ENCODE data around the gene ANKRD9. TPM values are rescaled to one million over a fixed set of nuclear protein-coding genes. Genes with fewer than 3 reads are reported as not detected.
A peak's percentile ranks its signal among the peaks of the same experiment; 100 is the strongest.

Gene ANKRD9
- total and polyA plus RNA-seq, 2 of the 13 experiments (the other 11 are each of a cell fraction or from before 2014, with no cell fraction given): 10.0 to 15.0 TPM

DNA sequence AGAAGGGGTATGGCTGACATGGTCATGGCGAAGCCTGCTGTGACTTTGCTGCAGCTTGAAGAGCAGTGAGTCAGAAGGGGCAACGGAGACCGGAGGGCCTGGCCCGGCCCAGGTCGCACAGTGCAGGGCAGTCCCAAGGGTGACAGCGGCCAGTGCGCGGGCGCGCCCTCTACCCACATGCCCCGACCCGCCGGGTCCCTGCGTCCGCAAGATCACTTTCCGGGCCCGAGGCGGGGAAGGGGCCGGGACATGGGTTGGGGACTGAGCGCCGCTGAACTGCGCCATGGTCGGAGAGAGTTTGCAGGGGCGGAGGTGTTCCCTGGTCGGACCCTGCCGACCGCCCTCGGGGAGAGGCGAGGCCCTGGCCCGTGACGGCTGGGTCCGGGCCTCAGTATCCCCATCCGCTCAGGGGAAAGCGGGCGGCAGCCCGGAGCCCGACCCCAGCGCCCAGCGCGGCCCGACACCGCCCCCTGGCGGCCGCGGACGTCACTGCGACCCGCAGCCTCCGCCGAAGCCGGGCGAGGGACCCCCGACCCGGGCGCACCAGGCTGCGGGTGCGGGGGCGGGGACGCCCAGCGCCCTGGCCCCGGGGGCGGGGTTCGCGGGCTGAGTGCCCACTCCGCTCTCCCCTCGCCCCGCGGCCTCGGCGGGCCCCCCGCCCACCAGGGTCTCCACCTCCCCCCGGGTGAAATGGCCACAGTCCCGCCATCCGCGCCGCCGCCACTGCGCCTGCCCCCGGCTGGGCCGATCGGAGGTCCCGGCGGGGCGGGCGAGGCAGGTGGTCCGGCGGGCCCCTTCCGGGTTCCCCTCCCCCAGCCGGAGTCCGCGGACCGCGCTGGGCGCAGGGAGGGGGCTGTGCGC, 7.2 kb upstream of the ANKRD9 start (continued):
- TF ChIP-seq ARNTL (CRISPR knock-in tag; IDR thresholded peaks at IDR 0.05) (no peak), RFX1 (IDR thresholded peaks at IDR 0.05) (no peak), POLR2A (IDR thresholded peaks at IDR 0.05; ENCODE audit: insufficient read depth in 1 of 2, low read depth in 2 of 2, low read length in 2 of 2) (no peak), NFYB (CRISPR knock-in tag; IDR thresholded peaks at IDR 0.05) (0 out of 2 replicates have a peak, but pooled peaks have one; percentile 19), MAF1 (CRISPR knock-in tag; IDR thresholded peaks at IDR 0.05; ENCODE audit: borderline replicate concordance) (0 out of 2 replicates have a peak, but pooled peaks have one; percentile 34), RAD21 (CRISPR knock-in tag; IDR thresholded peaks at IDR 0.05) (peak; percentile 99), ESRRA (CRISPR knock-in tag; IDR thresholded peaks at IDR 0.05; ENCODE audit: low read depth) (peak; percentile 62), SNAPC2 (CRISPR knock-in tag; IDR thresholded peaks at IDR 0.05) (no peak), GTF3A (CRISPR knock-in tag; conservative IDR thresholded peaks at IDR 0.05) (0 out of 2 replicates have a peak, but pooled peaks have one; percentile 81), XRCC5 (optimal IDR thresholded peaks at IDR 0.05; ENCODE audit: low read length) (peak; percentile 65), THAP11 (CRISPR knock-in tag; IDR thresholded peaks at IDR 0.05) (peak; percentile 48; the same call in 1 of the 2 replicates), MAFK (conservative IDR thresholded peaks at IDR 0.05 in 1 of 2, IDR thresholded peaks at IDR 0.05 in 1 of 2; ENCODE audit: low read length in 2 of 2) (no peak), ZNF333 (CRISPR knock-in tag; IDR thresholded peaks at IDR 0.05; ENCODE audit: borderline replicate concordance) (peak; percentile 81; the same call in 1 of the 2 replicates), ZNF10 (CRISPR knock-in tag; IDR thresholded peaks at IDR 0.05; ENCODE audit: borderline replicate concordance, low read depth) (no peak), NFKB2 (CRISPR knock-in tag; IDR thresholded peaks at IDR 0.05; ENCODE audit: borderline replicate concordance) (peak; percentile 80; the same call in 1 of the 2 replicates), MTF1 (CRISPR knock-in tag; IDR thresholded peaks at IDR 0.05) (no peak), ATM (IDR thresholded peaks at IDR 0.05; ENCODE audit: borderline replicate concordance) (no peak)
- TF ChIP-seq, protein P1, sequence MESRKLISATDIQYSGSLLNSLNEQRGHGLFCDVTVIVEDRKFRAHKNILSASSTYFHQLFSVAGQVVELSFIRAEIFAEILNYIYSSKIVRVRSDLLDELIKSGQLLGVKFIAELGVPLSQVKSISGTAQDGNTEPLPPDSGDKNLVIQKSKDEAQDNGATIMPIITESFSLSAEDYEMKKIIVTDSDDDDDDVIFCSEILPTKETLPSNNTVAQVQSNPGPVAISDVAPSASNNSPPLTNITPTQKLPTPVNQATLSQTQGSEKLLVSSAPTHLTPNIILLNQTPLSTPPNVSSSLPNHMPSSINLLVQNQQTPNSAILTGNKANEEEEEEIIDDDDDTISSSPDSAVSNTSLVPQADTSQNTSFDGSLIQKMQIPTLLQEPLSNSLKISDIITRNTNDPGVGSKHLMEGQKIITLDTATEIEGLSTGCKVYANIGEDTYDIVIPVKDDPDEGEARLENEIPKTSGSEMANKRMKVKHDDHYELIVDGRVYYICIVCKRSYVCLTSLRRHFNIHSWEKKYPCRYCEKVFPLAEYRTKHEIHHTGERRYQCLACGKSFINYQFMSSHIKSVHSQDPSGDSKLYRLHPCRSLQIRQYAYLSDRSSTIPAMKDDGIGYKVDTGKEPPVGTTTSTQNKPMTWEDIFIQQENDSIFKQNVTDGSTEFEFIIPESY (CRISPR knock-in tag; IDR thresholded peaks at IDR 0.05): 0 out of 2 replicates have a peak, but pooled peaks have one; percentile 4
- TF ChIP-seq, protein P2, sequence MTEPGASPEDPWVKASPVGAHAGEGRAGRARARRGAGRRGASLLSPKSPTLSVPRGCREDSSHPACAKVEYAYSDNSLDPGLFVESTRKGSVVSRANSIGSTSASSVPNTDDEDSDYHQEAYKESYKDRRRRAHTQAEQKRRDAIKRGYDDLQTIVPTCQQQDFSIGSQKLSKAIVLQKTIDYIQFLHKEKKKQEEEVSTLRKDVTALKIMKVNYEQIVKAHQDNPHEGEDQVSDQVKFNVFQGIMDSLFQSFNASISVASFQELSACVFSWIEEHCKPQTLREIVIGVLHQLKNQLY (CRISPR knock-in tag; IDR thresholded peaks at IDR 0.05): no peak
- TF ChIP-seq, protein P3, sequence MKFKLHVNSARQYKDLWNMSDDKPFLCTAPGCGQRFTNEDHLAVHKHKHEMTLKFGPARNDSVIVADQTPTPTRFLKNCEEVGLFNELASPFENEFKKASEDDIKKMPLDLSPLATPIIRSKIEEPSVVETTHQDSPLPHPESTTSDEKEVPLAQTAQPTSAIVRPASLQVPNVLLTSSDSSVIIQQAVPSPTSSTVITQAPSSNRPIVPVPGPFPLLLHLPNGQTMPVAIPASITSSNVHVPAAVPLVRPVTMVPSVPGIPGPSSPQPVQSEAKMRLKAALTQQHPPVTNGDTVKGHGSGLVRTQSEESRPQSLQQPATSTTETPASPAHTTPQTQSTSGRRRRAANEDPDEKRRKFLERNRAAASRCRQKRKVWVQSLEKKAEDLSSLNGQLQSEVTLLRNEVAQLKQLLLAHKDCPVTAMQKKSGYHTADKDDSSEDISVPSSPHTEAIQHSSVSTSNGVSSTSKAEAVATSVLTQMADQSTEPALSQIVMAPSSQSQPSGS (CRISPR knock-in tag; IDR thresholded peaks at IDR 0.05): peak; percentile 34; the same call in 1 of the 2 replicates
